ENCODE measurements around the gene PLA1A.

DNA sequence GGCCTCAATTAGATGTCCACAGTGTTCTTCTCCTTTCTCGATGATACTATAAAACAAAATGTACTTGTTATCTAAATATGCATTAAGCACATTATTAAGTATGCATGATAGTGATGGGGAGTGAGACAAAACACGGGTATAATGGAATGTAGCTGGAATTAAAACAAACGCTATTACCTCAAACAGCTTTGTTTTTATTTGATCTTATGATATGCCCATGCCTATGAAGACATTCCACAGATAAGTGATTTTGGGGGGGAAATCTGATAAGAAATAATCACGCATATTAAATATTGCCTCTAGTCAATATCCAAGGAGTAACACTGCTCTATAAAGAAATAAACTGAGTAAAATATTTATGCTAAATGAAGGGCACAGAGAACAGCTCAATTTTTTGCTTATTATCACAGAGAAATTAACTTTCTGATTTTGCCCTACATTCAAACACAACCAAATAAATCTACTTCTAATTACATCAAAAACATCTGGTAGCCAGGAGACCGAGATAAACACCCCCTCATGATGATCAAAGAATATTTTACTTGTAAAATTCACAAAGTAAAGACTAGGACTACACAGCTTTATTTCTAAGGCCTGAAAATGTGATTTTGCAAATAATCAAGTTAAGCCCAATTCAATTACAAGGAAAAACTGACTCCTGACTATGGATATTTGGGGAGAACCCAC is 77.6 kb downstream of the PLA1A start:
- no peak for TF ChIP-seq CTCF (IDR thresholded peaks at IDR 0.05; ENCODE audit: low read depth, low read length)
- TF ChIP-seq POLR2A (IDR thresholded peaks at IDR 0.05; ENCODE audit: extremely low read depth, insufficient read length), result no peak
- TF ChIP-seq MYC (IDR thresholded peaks at IDR 0.05; ENCODE audit: low read depth, low read length), result no peak
- TF ChIP-seq MAX (IDR thresholded peaks at IDR 0.05; ENCODE audit: low read depth, low read length), result no peak
